H1 (cell line): ENCODE measurements around the gene RAET1E. TPM values are rescaled to one million over a fixed set of nuclear protein-coding genes. Genes with fewer than 3 reads are reported as not detected.
"Not testable (repeated sequence)": the region's sequence is repeated elsewhere in the genome, so short reads cannot be mapped to it uniquely, and the experiment has no call there.

Source experiments
- CTCF ChIA-PET: fragments of 300-600 bp; sonication (Branson Sonifier 250); formaldehyde crosslinking; loops from one replicate; lab custom pipeline; 2021; ENCODE audit not compliant: partially characterized antibody; lab: Charles Lee
- POLR2A ChIA-PET: fragments of 300-600 bp; sonication (Branson Sonifier 250); formaldehyde crosslinking; loops from one replicate; lab custom pipeline; 2021; ENCODE audit warnings: inconsistent platforms; ENCODE audit not compliant: partially characterized antibody; lab: Charles Lee
- DNase-seq, 2 experiments: peaks; one replicate each; pipeline versions ENCODE4 v3.0.0 to v3.0.0-alpha.2; 2010 to 2022; ENCODE audit warnings: low spot score in 2 of 2, low read depth in 1 of 2, mixed read lengths in 1 of 2
- FAIRE-seq: peaks from 2 replicates; lab custom pipeline; 2011; peaks lifted over from hg19 to GRCh38; lab: Jason Lieb, UNC
- H2AFZ ChIP-seq: 2 replicates; pipeline ENCODE4 v1.8.1; 2012; ENCODE audit warnings: low read length, inconsistent platforms
- H2AK5ac ChIP-seq: 2 replicates; pipeline ENCODE4 v1.6.1; 2013; ENCODE audit warnings: low read depth, low read length
- H2BK120ac ChIP-seq: replicated peaks from 2 replicates; pipeline ENCODE3; 2013; ENCODE audit warnings: low read depth, low read length, inconsistent platforms
- H2BK12ac ChIP-seq: 2 replicates; pipeline ENCODE4 v1.6.1; 2013; ENCODE audit warnings: low read depth, low read length
- H2BK15ac ChIP-seq: 2 replicates; pipeline ENCODE4 v1.6.1; 2013; ENCODE audit warnings: low read length
- H2BK20ac ChIP-seq: 2 replicates; pipeline ENCODE4 v1.6.1; 2013; ENCODE audit warnings: low read length
- H2BK5ac ChIP-seq: 2 replicates; pipeline ENCODE4 v1.6.1; 2013; ENCODE audit warnings: low read depth, low read length
- H3K14ac ChIP-seq: 2 replicates; pipeline ENCODE4 v1.6.1; 2013; ENCODE audit warnings: inconsistent platforms; ENCODE audit not compliant: insufficient read length
- H3K18ac ChIP-seq: 2 replicates; pipeline ENCODE4 v1.6.1; 2013; ENCODE audit warnings: low read length; ENCODE audit errors: extremely low read depth
- H3K23ac ChIP-seq: 2 replicates; pipeline ENCODE4 v1.6.1; 2013; ENCODE audit warnings: inconsistent platforms; ENCODE audit not compliant: insufficient read length
- H3K23me2 ChIP-seq: 2 replicates; pipeline ENCODE4 v1.6.1; 2013; ENCODE audit warnings: low read depth, low read length
- H3K27ac ChIP-seq: 2 replicates; pipeline ENCODE4 v1.6.1; 2011; ENCODE audit warnings: low read depth, low read length, inconsistent platforms
- H3K27me3 ChIP-seq, 4 experiments: replicated peaks in 1 of 4; 1 replicate in 1 of 4; 2 replicates in 3 of 4; pipeline versions ENCODE4 v1.6.1 to v1.8.1; 2011 to 2013; ENCODE audit warnings: low read length in 3 of 4, mild to moderate bottlenecking in 3 of 4, inconsistent platforms in 2 of 4, mixed read lengths in 2 of 4, moderate library complexity in 1 of 4; ENCODE audit not compliant: control insufficient read depth in 3 of 4, insufficient read depth in 3 of 4; ENCODE audit errors: extremely low read depth in 1 of 4
- H3K36me3 ChIP-seq, 4 experiments: 2 replicates each; pipeline versions ENCODE4 v1.6.1 to v1.8.1; 2011 to 2013; ENCODE audit warnings: mild to moderate bottlenecking in 4 of 4, low read length in 3 of 4, moderate library complexity in 2 of 4, control low read depth in 1 of 4, inconsistent platforms in 1 of 4; ENCODE audit not compliant: insufficient read depth in 4 of 4, control insufficient read depth in 2 of 4
- H3K4ac ChIP-seq: replicated peaks from 2 replicates; pipeline ENCODE3; 2013; ENCODE audit warnings: low read length, low read depth, mixed read lengths, inconsistent platforms; ENCODE audit not compliant: insufficient read length
- H3K4me1 ChIP-seq, 4 experiments: replicated peaks in 1 of 4; 1 replicate in 1 of 4; 2 replicates in 3 of 4; pipeline versions ENCODE4 v1.6.1 to v1.8.1; 2011 to 2013; ENCODE audit warnings: low read length in 3 of 4, inconsistent platforms in 2 of 4, mixed read lengths in 1 of 4; ENCODE audit not compliant: insufficient read depth in 4 of 4, control insufficient read depth in 3 of 4
- H3K4me2 ChIP-seq, 2 experiments: 2 replicates each; pipeline versions ENCODE4 v1.6.1 to v1.8.1; 2011 to 2013; ENCODE audit warnings: low read depth in 2 of 2, low read length in 2 of 2, control low read depth in 1 of 2, inconsistent platforms in 1 of 2, mild to moderate bottlenecking in 1 of 2; ENCODE audit not compliant: insufficient read depth in 1 of 2
- H3K4me3 ChIP-seq, 4 experiments: fragments of 200-600, 300-600 bp in 1 of 4; sonication (generic), shearing (Covaris generic), sonication (Bioruptor Twin) in 1 of 4; 2 replicates each; pipeline versions ENCODE4 v1.5.1 to v1.8.1; 2011 to 2016; ENCODE audit warnings: low read length in 4 of 4, low read depth in 3 of 4, control low read depth in 2 of 4, inconsistent platforms in 2 of 4, mild to moderate bottlenecking in 2 of 4, mixed read lengths in 1 of 4, moderate library complexity in 1 of 4; ENCODE audit not compliant: insufficient read depth in 2 of 4; ENCODE audit errors: extremely low read depth in 1 of 4
- H3K56ac ChIP-seq: replicated peaks from 2 replicates; pipeline ENCODE3; 2013; ENCODE audit warnings: low read depth, mild to moderate bottlenecking, mixed read lengths, low read length, inconsistent platforms; ENCODE audit not compliant: insufficient read length
- H3K79me1 ChIP-seq: 2 replicates; pipeline ENCODE4 v1.6.1; 2013; ENCODE audit warnings: low read depth, low read length, control low read depth
- H3K79me2 ChIP-seq, 2 experiments: 2 replicates each; pipeline versions ENCODE4 v1.6.1 to v1.8.1; 2012 to 2013; ENCODE audit warnings: low read length in 2 of 2, mild to moderate bottlenecking in 2 of 2, inconsistent platforms in 1 of 2; ENCODE audit not compliant: insufficient read depth in 2 of 2, control insufficient read depth in 1 of 2
- H3K9ac ChIP-seq, 4 experiments: replicated peaks in 1 of 4; 1 replicate in 1 of 4; 2 replicates in 3 of 4; pipeline versions ENCODE4 v1.6.1 to v1.8.1; 2011 to 2013; ENCODE audit warnings: low read depth in 3 of 4, low read length in 3 of 4, control low read depth in 2 of 4, mild to moderate bottlenecking in 2 of 4, moderate library complexity in 2 of 4, inconsistent platforms in 1 of 4; ENCODE audit errors: extremely low read depth in 1 of 4
- H3K9me3 ChIP-seq, 2 experiments: 2 replicates each; pipeline versions ENCODE4 v1.6.1 to v1.8.1; 2012 to 2013; ENCODE audit warnings: mild to moderate bottlenecking in 2 of 2, moderate library complexity in 2 of 2, control low read depth in 1 of 2, inconsistent platforms in 1 of 2, low read depth in 1 of 2, low read length in 1 of 2, mixed read lengths in 1 of 2; ENCODE audit not compliant: insufficient read depth in 2 of 2
- H4K20me1 ChIP-seq, 2 experiments: replicated peaks in 1 of 2; 2 replicates each; pipeline versions ENCODE3 to v1.8.1; 2011 to 2013; ENCODE audit warnings: inconsistent platforms in 2 of 2, low read length in 2 of 2, mild to moderate bottlenecking in 1 of 2; ENCODE audit not compliant: insufficient read depth in 2 of 2, control insufficient read depth in 1 of 2
- H4K5ac ChIP-seq: 2 replicates; pipeline ENCODE4 v1.6.1; 2013; ENCODE audit warnings: low read length, low read depth, mixed read lengths, inconsistent platforms; ENCODE audit not compliant: insufficient read length
- H4K8ac ChIP-seq: 2 replicates; pipeline ENCODE4 v1.8.0; 2013; ENCODE audit warnings: mild to moderate bottlenecking, moderate library complexity, low read length, inconsistent platforms; ENCODE audit not compliant: insufficient read depth; ENCODE audit errors: extremely low read depth
- H4K91ac ChIP-seq: replicated peaks from 2 replicates; pipeline ENCODE3; 2013; ENCODE audit warnings: low read length, mixed read lengths, inconsistent platforms; ENCODE audit not compliant: insufficient read length
- WGBS, 2 experiments: shearing (Covaris generic) in 1 of 2; methylation state at CpG; one replicate each; pipeline versions ENCODE4 v1.1.6 to v1.1.7; 2013 to 2015; ENCODE audit warnings: low lambda C conversion rate in 2 of 2, mixed read lengths in 2 of 2, inconsistent platforms in 1 of 2, low coverage in 1 of 2, missing lambda C conversion rate in 1 of 2; ENCODE audit not compliant: insufficient replicate concordance in 2 of 2, insufficient coverage in 1 of 2, insufficient read length in 1 of 2; ENCODE audit errors: extremely low coverage in 1 of 2, missing lambda C conversion rate in 1 of 2; 5-methylcytosine and 5-hydroxymethylcytosine counted together
- polyA plus RNA-seq, 7 experiments: library from polyadenylated mRNA; depleted of rRNA in 3 of 7; stranded (reverse) in 5 of 7; unstranded in 2 of 7; fragments of >200 nt in 5 of 7; fragments of 200-250 nt in 2 of 7; gene quantifications; 1 replicate in 5 of 7; 2 replicates in 1 of 7; 4 replicates in 1 of 7; pipeline versions ENCODE4 v1.2.1 to v1.2.3, GENCODE V29; 2011 to 2013; ENCODE audit warnings: missing spikeins in 2 of 7, mixed read lengths in 2 of 7
- total RNA-seq: library from RNA; stranded (reverse); fragmentation: NEBNext Ultra II Directional; extraction: Animal tissue kit (Norgen Biotek cat#: 25700); gene quantifications from 2 replicates; pipeline ENCODE4 v1.2.1, GENCODE V29; 2021

Gene RAET1E
- total and polyA plus RNA-seq, 2 of the 8 experiments (the other 6 are each of a cell fraction or from before 2014, with no cell fraction given): not detected

GRCh38 chr6:149912680-149913079, 14.8 kb upstream of the RAET1E start:
- H3K56ac ChIP-seq, H2BK20ac ChIP-seq, H2BK120ac ChIP-seq, H3K4me2 ChIP-seq, H3K27ac ChIP-seq, H3K79me2 ChIP-seq, H3K27me3 ChIP-seq, H3K4ac ChIP-seq, H3K14ac ChIP-seq, H2AFZ ChIP-seq, H3K18ac ChIP-seq, H2BK15ac ChIP-seq, H4K91ac ChIP-seq, H3K4me1 ChIP-seq, H4K8ac ChIP-seq, H3K9ac ChIP-seq, H3K36me3 ChIP-seq, H3K23me2 ChIP-seq, H2BK5ac ChIP-seq, H3K23ac ChIP-seq, H4K20me1 ChIP-seq, H3K4me3 ChIP-seq, H2AK5ac ChIP-seq, FAIRE-seq, H3K79me1 ChIP-seq, H4K5ac ChIP-seq, H2BK12ac ChIP-seq, POLR2A ChIA-PET, DNase-seq: not testable (repeated sequence)
- WGBS, 2 experiments: 78% methylated on average over 3 of the region's 3 CpGs; no CpG with 5 or more reads in 1 of the 2 experiments
- H3K9me3 ChIP-seq: peaks cover 12 to 22% of the 10 kb centered on the region in 2 experiments; a peak in 3 of 4 replicates
- CTCF ChIA-PET: interaction anchor here (1.0 to 2.0 kb wide), 3 partner anchors 11 to 77 kb away, joined by 3 to 7 read pairs (median 4); no protein-coding TSS in a partner anchor
